DND-41 (cell line): ENCODE measurements around the gene BOD1L1.

Experiments
- ATAC-seq: fragments of 200-7000 bp; cut with Tn5 transposase; 3 replicates; pipeline ENCODE4 v1.9.1; 2021; ENCODE audit warnings: low read depth; ENCODE audit not compliant: insufficient read depth
- DNase-seq: peaks from one replicate; pipeline ENCODE4 v3.0.0-alpha.2; 2020
- H2AFZ ChIP-seq: 2 replicates; pipeline ENCODE4 v1.6.0; 2012; ENCODE audit warnings: low read depth, low read length
- H3K27ac ChIP-seq: 2 replicates; pipeline ENCODE4 v1.5.1; 2012; ENCODE audit warnings: low read length, inconsistent platforms
- H3K27me3 ChIP-seq: fragments of 200-600 bp; sonication (generic); 2 replicates; pipeline ENCODE4 v1.6.0; 2012; ENCODE audit warnings: low read length, mild to moderate bottlenecking, inconsistent platforms; ENCODE audit not compliant: insufficient read depth, poor library complexity
- H3K36me3 ChIP-seq: 2 replicates; pipeline ENCODE4 v1.5.1; 2012; ENCODE audit warnings: low read length, inconsistent platforms; ENCODE audit not compliant: insufficient read depth
- H3K4me1 ChIP-seq: 2 replicates; pipeline ENCODE4 v1.5.1; 2012; ENCODE audit warnings: mild to moderate bottlenecking, low read length; ENCODE audit not compliant: insufficient read depth
- H3K4me2 ChIP-seq: 2 replicates; pipeline ENCODE4 v1.6.0; 2012; ENCODE audit warnings: mild to moderate bottlenecking, moderate library complexity, low read length, inconsistent platforms; ENCODE audit not compliant: insufficient read depth
- H3K4me3 ChIP-seq, 2 experiments: fragments of 200-600 bp in 1 of 2; shearing (Covaris generic) in 1 of 2; 2 replicates each; pipeline ENCODE4 v1.5.1; 2012 to 2016; ENCODE audit warnings: inconsistent platforms in 2 of 2, low read length in 2 of 2, mild to moderate bottlenecking in 2 of 2, low read depth in 1 of 2, moderate library complexity in 1 of 2
- H3K79me2 ChIP-seq: 2 replicates; pipeline ENCODE4 v1.6.0; 2012; ENCODE audit warnings: low read length, inconsistent platforms; ENCODE audit not compliant: insufficient read depth
- H3K9ac ChIP-seq: 2 replicates; pipeline ENCODE4 v1.6.0; 2012; ENCODE audit warnings: low read depth, mild to moderate bottlenecking, inconsistent platforms, low read length, moderate library complexity
- H3K9me3 ChIP-seq: 2 replicates; pipeline ENCODE4 v1.5.1; 2012; ENCODE audit warnings: low read length, moderate library complexity, mild to moderate bottlenecking, inconsistent platforms; ENCODE audit not compliant: insufficient read depth, severe bottlenecking
- H4K20me1 ChIP-seq: 2 replicates; pipeline ENCODE4 v1.6.0; 2012; ENCODE audit warnings: low read length; ENCODE audit not compliant: insufficient read depth
- EZH2 ChIP-seq: IDR thresholded peaks from 3 replicates; pipeline ENCODE4 v1.6.1; 2012; ENCODE audit warnings: borderline replicate concordance, low read depth, mild to moderate bottlenecking, moderate library complexity, low read length, inconsistent platforms; ENCODE audit not compliant: severe bottlenecking
- TF ChIP-seq, protein P1 (sequence below): IDR thresholded peaks from 2 replicates; pipeline ENCODE4 v1.5.1; 2012; ENCODE audit warnings: borderline replicate concordance, low read length, moderate library complexity, mild to moderate bottlenecking; ENCODE audit not compliant: poor library complexity, severe bottlenecking; ENCODE audit errors: extremely low read depth

Gene BOD1L1

DNA sequence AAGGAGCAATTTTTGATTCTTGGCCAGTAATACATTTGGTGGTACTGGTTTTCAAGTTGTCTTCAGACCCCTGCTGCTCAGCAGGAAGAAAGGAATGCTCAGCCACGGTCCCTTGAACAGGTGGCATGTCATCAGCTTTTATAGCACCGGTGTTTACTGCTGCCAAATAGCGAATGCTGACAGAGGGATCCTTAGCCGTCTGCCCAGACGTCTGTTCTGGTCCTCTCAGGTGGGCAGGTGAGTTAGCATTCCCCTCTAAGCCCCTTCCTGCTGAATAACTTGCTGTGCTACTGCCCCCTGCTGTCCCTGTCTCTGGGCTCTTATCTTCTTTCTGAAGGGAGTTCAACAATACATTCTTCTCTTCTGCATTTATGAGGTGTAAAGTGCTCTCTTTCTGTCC, 28.4 kb downstream of the BOD1L1 start:
- TF ChIP-seq, protein P1, sequence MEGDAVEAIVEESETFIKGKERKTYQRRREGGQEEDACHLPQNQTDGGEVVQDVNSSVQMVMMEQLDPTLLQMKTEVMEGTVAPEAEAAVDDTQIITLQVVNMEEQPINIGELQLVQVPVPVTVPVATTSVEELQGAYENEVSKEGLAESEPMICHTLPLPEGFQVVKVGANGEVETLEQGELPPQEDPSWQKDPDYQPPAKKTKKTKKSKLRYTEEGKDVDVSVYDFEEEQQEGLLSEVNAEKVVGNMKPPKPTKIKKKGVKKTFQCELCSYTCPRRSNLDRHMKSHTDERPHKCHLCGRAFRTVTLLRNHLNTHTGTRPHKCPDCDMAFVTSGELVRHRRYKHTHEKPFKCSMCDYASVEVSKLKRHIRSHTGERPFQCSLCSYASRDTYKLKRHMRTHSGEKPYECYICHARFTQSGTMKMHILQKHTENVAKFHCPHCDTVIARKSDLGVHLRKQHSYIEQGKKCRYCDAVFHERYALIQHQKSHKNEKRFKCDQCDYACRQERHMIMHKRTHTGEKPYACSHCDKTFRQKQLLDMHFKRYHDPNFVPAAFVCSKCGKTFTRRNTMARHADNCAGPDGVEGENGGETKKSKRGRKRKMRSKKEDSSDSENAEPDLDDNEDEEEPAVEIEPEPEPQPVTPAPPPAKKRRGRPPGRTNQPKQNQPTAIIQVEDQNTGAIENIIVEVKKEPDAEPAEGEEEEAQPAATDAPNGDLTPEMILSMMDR = peak; percentile 41
- no peak for TF ChIP-seq EZH2
- Histone ChIP-seq H2AFZ (no peak overlapping the region), H3K36me3 (peaks cover 82% of the 10 kb centered on the region), H3K4me3 (no peak overlapping the region), H3K4me2 (no peak overlapping the region), H3K27ac (no peak overlapping the region), H3K79me2 (no peaks in the 10 kb centered on the region), H4K20me1 (no peaks in the 10 kb centered on the region), H3K9ac (no peak overlapping the region), H3K9me3 (no peaks in the 10 kb centered on the region), H3K27me3 (no peaks in the 10 kb centered on the region), H3K4me1 (no peaks in the 10 kb centered on the region)
- peak; percentile 29; the same call in 1 of the 3 replicates for ATAC-seq
- DNase-seq = no peak

GRCh38 chr4:13597604-13598003, 29.9 kb downstream of the BOD1L1 start:
- Histone ChIP-seq H3K27me3 (no peaks in the 10 kb centered on the region), H3K9me3 (no peaks in the 10 kb centered on the region), H3K4me3 (no peak overlapping the region), H3K36me3 (peaks cover 78% of the 10 kb centered on the region), H3K4me1 (no peaks in the 10 kb centered on the region), H3K27ac (no peak overlapping the region), H4K20me1 (no peaks in the 10 kb centered on the region), H3K79me2 (no peaks in the 10 kb centered on the region), H3K4me2 (no peak overlapping the region), H2AFZ (no peak overlapping the region), H3K9ac (no peak overlapping the region)
- ATAC-seq = no peak
- no peak for DNase-seq
- no peak for TF ChIP-seq EZH2
- TF ChIP-seq, protein P1 = no peak

DNA sequence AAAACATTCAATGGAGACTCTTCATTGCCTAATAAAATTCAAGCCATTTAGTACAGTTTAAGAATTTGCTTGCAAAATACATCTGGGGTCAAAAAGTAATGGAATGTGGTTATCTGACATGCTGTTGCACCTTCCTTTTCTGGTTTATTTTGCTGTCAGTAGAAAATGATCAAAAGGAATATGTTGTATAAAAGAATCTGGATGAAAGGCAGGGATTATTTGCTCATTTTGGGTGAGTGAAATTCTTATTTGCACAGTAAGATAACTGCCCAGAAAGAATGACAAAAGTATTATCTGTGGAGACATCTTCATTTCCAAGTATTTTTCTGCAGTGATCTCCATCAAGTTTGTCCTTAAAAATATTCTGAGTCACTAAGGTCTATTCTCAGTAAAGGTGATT, 30.4 kb downstream of the BOD1L1 start:
- H3K27ac ChIP-seq = no peak overlapping the region
- H3K9me3 ChIP-seq = no peaks in the 10 kb centered on the region
- ATAC-seq = no peak
- no peaks in the 10 kb centered on the region for H3K79me2 ChIP-seq
- peaks cover 78% of the 10 kb centered on the region for H3K36me3 ChIP-seq
- no peak overlapping the region for H3K9ac ChIP-seq
- no peak for DNase-seq
- no peak overlapping the region for H2AFZ ChIP-seq
- H3K4me1 ChIP-seq = no peaks in the 10 kb centered on the region
- H3K4me3 ChIP-seq = no peak overlapping the region
- no peak for TF ChIP-seq EZH2
- TF ChIP-seq, protein P1 = no peak
- no peaks in the 10 kb centered on the region for H3K27me3 ChIP-seq
- no peak overlapping the region for H3K4me2 ChIP-seq
- H4K20me1 ChIP-seq = no peaks in the 10 kb centered on the region

DNA sequence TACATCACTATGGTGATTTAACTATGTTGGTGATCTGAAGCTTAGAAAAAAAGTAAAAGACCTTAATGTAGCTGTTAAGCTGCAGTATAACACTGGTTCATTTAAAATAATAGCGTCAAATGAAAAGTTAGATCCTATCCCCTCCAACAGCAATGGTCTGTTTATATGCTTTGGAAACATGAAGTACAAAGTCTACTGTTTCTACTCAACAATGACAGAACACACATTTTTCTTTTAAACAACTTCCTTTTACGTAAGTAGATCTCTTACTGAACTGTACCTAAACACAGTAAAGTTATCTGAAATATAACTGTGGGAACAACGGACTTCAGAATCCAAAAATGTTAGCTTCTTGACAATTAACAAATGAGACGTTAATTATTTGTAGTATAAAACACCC, 35.3 kb downstream of the BOD1L1 start:
- Histone ChIP-seq H3K27ac (no peak overlapping the region), H3K4me2 (no peak overlapping the region), H3K4me3 (no peak overlapping the region), H4K20me1 (no peaks in the 10 kb centered on the region), H3K36me3 (peaks cover 75% of the 10 kb centered on the region), H3K79me2 (no peaks in the 10 kb centered on the region), H3K4me1 (no peaks in the 10 kb centered on the region), H2AFZ (no peak overlapping the region), H3K9me3 (no peaks in the 10 kb centered on the region), H3K27me3 (no peaks in the 10 kb centered on the region), H3K9ac (no peak overlapping the region)
- no peak for TF ChIP-seq EZH2
- TF ChIP-seq, protein P1 = no peak
- DNase-seq (no peak), ATAC-seq (no peak)
